Activated CD4-positive, alpha-beta T cell treated with anti-CD3 and anti-CD28 coated beads for 24 hours (primary cell): Measurements from ENCODE around the gene SFXN1.
"Not testable (repeated sequence)": the region's sequence is repeated elsewhere in the genome, so short reads cannot be mapped to it uniquely, and the experiment has no call there.

Experiments used
- DNase-seq, 2 donors: peaks; one replicate each; pipeline ENCODE4 v3.0.0-alpha.2; 2020; ENCODE audit warnings: low read depth in 2 of 2

SFXN1 gene, protein sequence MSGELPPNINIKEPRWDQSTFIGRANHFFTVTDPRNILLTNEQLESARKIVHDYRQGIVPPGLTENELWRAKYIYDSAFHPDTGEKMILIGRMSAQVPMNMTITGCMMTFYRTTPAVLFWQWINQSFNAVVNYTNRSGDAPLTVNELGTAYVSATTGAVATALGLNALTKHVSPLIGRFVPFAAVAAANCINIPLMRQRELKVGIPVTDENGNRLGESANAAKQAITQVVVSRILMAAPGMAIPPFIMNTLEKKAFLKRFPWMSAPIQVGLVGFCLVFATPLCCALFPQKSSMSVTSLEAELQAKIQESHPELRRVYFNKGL

DNA sequence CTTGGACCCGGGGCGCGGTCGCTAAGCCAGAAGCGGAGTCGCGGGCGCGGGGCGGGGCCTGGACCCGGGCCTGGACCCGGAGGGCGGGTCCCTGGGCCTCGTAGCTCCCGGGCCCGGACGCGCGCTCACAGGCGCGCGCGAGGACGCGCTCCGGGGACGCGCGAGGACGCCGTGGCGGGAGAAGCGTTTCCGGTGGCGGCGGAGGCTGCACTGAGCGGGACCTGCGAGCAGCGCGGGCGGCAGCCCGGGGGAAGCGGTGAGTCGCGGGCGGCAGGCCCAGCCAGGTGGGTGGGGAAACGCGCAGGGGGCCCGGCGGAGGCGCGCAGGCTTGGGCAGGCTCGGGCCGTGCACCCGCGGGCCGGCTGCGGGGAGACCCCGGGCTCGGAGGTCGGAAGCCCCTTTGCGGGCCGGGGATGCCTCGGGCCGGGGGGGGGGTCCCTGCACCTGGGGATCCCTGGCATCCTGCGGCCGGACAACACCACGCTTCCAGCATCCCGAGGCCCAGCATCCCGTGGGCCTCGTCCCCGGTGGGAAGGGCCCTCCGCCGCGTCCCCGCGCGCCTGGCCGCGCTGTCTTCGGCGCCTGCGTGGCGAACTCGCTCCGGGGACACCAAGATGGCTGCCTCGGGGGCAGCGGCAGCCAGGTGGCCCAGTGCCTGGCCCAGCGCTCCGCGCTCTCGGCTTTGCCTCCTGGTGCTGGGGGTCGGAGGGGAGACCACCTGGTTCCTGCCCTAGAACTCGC is at the start of gene SFXN1:
SFXN1 (plus strand) TSS at position 177 of the 741 bp plus-strand sequence. CDS start 13,544 bp downstream, outside the sequence.
- DNase-seq = peak; percentile 73 to 74

DNA sequence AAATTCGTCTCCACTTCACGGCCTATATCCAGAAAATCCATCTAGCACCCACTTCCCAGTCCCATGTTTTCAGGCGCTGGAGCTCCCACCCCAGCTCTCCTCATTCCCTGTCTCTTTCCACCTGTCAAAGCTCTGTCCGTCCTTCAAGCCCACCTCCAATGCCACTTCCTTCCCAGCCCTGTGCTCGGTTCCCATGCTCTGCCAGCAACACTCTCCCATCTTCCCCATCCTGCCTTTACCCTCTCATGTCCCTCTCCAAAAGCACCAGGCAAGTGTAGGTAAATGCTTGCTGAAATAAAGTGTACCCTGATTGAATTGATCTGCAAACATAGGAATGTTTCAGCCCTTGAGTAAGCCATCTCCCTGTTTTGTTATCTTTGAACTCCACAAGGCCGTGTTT is 43.6 kb upstream of the SFXN1 start:
- DNase-seq = no peak

DNA sequence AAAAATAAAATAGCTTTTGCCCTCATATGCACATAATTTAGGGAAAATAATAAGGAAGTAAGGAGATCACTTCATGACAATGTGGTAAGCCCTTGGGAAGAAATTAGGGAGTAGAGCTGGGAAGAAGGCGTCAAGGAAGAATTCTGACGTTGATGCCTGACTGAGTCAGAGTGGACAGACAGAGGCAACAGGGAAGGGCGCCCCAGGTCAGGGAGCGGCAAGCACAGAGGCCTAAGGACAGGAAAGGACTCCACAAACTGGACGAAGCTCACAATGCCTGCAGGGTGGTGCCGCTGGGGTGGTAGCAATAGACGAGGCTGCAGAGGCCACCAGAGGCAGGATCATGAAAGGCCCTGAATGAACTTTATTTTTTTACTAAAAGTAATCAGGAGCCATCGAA is 42.0 kb upstream of the SFXN1 start:
- no peak for DNase-seq

DNA sequence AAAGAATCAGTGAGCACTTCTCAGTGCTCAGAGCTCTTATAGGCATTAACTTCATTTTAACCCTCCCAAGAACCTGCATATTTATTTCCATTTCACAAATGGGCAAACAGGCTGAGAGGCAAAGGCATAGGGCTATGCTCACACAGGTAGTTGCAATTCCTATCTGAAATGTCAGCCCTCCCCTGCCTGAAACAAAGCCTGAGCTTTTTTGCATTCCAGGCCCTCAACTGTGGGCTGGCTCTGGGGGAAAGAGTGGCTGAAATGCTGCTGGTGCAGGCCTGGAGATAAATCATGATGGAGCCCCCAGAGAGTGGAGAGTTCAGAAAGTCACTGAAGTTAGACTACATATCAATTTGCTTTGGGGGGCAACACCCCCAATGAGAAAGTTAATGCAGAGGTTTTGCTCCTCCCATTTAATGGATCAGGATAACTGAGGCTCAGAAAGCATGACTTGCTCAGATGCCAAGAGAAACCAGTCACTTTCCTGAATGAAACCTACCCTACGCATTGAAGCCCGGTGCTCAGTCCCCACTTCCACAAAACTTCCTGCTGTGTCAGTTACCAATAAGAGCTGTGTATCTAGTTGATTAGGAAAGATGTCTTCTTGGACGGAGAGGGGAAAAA is 40.0 kb upstream of the SFXN1 start:
- no peak for DNase-seq

DNA sequence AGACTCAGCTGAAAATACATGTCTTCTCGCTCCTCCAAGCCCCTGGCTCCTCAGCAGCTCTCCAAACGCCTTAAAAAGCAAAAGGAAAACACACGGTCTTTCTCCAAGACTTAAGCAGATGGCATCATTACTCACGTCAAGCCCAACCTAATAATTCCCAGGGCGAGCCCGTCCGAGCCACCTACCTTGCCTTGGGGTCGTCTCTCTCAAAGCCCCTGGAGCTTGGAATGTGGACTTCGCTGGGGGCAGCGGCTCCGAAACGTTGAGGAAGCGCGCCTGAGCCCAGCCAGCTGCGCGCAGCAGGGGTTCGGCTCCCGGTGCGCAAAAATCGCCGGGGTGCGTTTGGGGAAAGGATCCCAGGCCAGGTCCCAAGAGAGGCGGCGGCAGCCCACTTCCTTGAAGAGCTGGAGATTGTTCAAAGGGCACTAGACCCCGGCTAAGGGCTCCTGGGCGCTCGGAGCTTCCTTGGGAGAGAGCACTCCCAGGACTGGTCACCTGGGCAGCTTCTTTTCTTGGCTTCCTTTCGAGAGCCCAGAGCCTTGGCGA is 34.8 kb upstream of the SFXN1 start:
- DNase-seq = no peak

DNA sequence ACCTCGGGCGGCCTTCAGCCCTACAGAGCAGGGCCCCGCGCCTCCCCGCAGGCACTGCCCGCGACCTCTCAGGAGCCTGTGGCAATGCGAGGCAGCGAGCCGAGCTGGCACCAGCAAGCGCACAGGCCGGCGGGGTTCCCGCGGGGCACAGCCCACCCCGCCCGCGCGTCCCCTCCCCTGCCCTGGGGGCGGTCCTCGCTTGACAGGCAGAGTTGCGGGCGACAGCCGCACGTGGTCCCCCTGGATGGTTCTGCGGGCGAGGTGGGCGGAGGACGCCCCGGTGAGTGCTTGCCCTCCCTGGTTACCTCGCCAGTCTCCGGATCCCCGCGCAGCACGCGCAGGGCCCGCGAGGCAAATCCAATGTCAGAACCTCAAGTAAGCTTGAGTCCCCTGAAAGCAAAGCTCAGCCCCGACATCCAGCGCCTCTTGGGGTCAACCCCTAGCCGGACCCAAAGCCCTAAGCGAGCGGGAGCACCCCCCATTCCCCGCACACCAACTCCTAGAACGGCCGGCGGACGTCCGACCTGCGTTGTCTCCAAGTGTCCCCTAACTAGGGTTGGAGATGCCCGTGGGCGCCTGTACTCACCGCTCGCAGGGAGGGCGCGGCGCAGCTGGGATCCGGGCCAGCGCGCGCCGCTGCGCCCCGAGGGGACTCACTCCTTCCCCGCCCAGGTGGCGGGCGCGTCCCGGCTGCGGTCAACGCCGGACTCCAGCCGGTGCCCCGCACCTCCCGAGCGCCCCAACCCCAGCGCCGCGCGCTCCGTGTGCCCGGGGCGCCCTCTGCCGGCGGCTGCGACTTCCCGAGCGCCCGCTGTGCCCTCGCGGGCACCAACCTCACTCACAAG is 34.1 kb upstream of the SFXN1 start, which contains the start of gene DRD1:
DRD1 (minus strand) TSS at position 123 of the 845 bp plus-strand sequence. CDS start 1,083 bp downstream, outside the sequence.
- peak; percentile 42 to 46 for DNase-seq

DNA sequence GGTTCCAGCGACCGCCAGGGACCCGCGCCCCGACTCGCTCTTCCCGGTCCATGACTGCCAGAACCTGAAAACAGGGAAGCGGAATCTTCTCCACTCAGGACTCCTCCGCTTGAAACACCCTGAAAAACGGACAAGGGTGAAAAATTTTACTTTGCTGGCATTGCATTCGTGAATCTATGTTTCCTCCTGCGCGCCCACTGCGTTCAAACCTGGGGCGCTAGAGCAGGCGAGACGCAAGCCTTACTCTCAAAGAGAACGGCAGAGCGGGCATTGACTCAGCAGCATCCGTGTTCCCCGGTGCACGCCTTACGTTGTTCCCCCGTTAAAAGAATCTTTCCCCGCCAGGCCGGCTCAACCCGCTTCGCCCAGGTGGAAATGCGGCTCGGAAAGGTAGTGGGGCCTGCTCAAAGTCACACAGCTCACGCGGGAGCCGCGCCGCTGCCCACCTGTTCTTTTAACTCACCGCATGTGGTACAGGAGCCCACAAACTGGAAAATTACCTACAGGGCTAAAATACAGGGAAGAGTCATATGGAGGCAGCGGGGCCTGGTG is 33.4 kb upstream of the SFXN1 start:
- DNase-seq = no peak

DNA sequence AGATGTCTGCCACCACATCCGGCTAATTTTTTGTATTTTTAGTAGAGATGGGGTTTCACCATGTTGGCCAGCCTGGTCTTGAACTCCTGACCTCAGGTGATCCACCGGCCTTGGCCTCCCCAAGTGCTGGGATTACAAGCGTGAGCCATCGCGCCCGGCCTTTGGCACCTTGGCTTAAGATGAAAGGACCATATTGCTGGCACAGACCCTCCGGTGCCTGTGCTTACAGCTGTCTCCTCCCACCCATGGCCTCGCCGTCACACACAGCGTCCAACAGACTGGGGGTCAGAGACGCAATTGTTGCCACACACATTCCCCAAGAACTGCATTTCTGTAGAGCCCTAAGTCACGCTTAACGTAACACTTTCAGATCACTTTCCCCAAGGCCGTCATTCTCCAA is 32.0 kb upstream of the SFXN1 start:
- not testable (repeated sequence) for DNase-seq

DNA sequence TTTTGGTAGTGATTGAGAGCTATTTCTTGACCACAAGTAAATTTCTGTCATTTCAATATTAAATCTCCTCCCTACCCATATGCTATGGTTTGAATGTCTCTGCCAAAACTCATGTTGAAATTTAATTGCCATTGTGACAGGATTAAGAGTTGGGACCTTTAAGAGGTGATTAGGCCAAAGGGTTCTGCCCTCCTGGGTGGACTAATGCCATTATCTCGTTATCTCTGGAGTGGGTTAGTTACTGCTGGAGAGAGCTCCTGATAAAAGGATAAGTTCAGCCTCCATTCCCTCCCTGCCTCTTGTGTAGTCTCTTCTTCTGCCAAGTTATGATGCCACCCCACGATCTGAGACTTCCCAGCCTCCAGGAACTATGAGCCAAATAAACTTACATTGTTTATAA is 30.8 kb upstream of the SFXN1 start:
- no peak for DNase-seq

DNA sequence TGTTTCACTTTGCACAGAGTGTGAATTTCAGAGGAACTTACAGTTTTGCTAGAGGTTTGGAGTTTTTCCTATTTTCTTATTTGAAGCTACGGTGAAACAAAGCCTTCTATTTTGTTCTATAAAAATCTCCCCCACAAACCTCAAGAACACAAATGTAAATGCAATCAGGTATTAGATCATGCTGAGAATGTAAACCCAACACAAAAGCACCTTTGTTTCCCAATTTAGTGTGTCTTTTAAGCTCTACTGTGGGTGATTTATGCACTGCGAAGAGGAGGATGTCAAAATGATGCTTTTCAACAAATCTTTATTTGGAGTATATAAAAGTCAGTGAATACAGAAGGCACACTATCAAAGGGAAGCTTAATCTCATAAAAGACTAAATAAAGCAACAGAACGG is 30.1 kb upstream of the SFXN1 start:
- no peak for DNase-seq

DNA sequence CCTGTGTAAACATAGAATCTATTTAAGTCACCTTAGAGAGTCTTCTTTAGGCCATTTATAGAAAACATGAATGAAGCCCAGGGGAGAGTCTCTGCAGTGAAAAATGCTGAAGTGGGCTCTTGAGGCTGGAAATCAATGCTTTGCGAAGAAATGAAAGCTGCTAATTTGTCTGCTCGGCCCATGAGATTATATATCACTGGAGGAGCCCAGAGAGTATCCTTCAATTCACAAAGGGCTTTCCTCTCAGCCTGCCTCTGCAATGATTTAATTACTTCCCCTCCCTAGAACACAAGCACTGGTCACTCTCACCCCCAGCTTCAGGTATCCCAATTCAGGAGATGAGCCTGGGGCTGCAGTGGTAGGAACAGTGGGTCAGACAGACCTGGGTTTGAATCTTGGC is 26.2 kb upstream of the SFXN1 start:
- DNase-seq = no peak

DNA sequence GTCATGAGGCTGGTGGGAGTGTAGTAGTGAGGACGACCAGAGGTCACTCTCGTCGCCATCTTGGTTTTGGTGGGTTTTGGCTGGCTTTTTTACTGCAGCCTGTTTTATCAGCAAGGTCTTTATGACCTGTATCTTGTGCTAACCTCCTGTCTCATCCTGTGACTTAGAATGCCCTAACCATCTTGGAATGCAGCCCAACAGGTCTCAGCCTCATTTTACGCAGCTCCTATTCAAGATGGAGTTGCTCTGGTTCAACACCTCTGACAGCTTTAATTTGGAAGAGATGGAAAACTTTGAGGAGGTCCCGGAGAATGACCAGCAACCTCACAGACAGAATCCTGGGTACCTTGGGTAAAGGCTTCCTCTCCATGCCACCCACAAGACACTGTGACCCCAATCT is 24.0 kb upstream of the SFXN1 start:
- not testable (repeated sequence) for DNase-seq

DNA sequence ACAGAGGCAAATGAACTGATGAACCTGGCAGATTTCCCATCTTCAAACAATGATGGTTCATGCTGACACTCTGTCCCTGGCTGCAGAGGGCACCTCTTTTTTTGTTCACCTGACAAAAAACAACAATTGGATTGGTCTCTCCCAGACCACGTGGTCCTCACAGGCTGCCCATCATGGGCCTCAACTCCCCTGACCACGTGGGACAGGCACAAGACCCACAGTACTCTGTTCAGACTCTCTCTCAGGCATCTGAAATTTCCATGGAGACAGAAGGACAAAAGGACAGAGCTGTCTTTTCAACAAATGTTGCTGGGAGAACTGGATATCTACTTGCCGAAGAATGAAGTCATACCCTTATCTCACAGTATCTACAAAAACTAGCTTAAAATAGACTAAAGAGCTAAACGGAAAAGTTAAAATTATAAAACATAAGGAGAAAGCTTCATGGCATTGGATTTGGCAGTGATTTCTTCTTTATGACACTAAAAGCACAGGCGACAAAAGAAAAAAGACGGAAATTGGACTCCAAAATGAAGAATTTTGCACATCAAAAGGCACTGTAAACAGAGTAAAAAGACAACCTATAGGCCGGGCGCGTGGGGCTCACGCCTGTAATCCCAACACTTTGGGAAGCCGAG is 22.1 kb upstream of the SFXN1 start:
- DNase-seq = no peak

DNA sequence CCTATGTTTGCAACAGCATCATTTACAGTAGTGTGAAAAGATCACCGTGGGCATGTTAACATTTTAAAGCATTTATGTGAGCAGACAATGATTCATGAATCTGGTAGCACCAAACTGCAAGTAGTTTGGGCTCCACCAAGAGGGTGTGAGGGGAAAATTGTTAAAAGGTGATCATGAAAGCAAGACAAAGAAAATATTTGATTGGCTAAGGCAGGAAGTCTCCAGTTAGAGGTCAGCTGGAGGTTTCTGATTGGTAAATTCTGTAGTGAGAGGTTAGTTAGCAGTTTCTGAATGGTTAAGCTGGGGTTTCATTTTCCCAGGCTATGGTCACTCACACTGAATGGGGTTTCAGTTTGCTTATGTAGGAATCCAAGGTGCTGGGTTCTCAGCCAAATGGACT is 20.9 kb upstream of the SFXN1 start:
- DNase-seq = no peak

DNA sequence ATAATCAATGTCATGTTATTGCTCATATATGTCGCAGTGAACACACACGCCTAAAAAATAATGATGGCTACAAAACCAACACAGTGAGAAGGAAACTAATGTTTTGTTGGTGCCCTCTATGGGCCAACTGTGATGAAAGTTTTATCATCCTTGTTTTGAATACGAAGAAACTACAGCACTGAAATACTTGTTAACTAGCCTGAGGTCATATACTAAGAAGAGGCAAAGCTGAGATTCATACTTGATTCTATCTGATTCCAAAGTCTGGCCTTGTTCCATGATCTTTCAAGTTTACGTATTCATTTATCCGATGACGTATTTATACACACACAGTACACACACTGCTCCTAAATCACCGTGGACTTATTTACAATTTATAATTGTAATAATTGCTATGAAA is 18.2 kb upstream of the SFXN1 start:
- DNase-seq = no peak

DNA sequence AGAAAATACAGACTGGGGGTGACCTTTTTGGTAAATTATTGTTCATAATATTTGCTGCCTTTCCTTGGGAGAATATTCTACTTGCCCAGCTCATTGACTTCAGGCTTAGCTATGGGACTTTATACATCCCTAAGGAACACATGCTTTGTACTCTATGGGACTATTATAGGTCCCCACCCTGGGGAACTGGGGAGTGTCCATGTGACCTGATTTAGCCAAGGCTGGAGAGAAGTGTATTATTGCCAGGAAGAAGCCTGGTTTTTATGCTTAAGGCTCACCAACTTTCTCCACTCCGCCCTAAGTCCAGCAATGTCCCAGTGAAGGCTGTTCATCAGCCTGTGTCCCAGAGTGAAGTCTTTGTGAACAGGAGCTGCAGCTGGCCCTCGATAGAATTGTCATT is 17.8 kb upstream of the SFXN1 start:
- DNase-seq = no peak

DNA sequence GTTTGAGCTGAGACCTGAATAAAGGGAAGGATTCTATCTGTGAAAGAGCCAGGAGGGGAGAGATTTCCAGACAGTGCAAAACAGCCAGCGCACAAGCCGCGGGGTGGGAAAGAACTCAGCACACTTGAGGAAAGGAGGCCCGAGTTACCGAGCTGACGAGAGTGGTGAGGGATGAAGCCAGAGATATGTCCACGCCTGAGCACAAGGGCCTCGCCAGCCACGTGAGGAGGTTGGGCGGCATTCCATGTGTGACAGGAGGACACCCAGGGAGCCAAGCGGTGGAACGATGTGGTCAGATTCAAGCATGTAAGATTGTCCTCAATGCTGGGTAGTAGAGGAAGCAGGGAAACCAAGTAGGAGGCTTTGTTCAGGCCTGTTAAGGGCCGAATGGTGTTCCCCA is 17.0 kb upstream of the SFXN1 start:
- no peak for DNase-seq

DNA sequence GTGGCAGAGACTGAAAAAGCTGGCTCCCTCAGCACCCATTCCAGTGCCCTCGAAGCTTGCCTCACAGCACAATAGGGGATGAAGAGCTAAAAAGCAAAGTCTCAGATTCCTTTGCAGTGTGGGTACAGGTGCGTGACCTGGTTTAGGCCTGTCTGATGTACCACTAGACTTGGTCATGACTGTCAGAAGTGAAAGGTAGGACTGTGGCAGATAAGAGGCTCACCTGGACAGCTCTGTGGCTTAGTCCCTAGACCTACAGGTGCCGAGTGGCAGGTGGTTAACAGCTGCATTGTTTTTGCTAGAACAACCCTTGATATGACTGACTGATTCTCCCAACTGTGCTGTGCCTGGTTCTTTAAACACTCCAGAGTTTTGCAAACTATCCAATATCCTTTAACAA is 14.7 kb upstream of the SFXN1 start:
- no peak for DNase-seq

DNA sequence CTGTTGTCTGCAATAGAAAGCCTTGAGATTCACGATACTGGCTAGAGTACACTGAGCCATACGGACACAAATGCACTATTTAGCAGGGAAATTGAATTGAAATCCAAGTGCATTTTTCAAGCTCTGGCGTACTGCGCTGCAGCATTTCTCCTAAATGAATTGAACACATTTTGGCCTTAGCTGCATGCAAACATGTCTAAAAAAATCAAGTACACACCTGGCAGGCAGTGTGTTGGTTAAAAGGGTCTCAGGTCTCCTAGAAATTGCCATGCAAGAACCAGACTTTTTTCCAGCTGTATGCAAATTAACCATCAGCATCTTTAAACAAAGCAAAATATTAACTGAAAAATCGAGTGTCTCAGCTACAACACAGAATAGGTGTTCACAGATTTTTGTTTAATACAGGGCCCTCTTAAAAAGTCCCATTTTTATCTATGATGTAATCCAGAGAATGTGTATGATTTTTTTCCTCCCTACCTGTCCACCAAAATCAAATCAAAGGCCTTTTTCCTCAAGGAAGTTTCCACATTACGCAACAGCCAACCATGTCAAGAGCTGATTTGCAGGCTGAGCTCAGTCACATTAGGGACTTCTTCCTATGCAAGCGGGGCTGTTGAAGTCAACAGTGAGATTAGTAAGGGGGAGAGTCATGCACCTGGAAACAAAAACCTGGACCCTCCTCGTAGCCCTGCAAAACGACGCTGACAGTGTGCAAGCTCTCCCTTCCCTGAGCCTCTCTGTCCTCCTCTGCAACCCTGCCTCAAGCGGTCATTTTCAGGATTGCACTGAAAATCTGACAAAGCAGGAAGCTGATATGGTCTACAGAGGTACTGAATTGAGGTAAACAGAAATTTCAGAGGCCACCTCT is 14.1 kb upstream of the SFXN1 start:
- peak; percentile 54 to 68 for DNase-seq

DNA sequence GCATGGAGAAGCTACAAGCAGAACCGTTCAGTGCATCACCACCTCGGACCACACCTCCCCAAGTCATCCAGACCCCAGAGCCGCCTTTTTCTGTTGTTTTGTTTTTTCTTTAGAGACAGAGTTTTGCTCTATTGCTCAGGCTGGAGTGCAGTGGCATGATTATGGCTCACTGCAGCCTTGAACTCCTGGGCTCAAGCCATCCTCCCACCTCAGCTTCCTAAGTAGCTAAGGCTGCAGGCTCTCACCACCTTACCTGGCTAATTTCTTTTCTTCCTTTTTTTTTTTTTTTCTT is 13.5 kb upstream of the SFXN1 start:
- DNase-seq = no peak
